Measurements from ENCODE around the gene TRAPPC5.

The TRAPPC5 gene

GRCh38 chr19:7644550-7644877 is 36.1 kb upstream of the TRAPPC5 start:
- H3K9me3 ChIP-seq, result no peaks in the 10 kb centered on the region

DNA sequence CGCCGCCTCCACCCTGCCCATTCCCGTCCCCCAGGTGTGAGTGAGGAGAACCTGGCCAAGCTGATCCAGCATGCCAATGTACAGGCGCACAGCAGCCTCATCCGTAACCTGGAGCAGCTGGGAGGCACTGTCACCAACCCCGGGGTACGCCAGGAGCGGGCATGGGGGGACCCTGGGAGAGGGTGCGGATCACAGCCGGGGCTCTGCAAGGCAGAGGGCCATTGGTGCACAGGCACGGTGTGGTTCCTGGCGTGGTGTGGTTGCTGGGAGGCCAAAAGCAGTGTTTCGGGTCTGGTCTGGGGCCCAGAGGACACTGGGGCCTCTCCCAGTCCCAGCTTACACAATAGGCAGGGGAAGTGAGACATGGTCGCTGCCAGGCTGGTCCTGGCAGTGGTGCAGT is 35.5 kb upstream of the TRAPPC5 start:
- H3K4me3 ChIP-seq (ENCODE audit: low read depth in 1 of 2, low read length in 1 of 2), result peak overlapping the region; percentile 28 to 51
- no peaks in the 10 kb centered on the region for H3K9me3 ChIP-seq
- peak overlapping the region; percentile 78 for H3K27ac ChIP-seq
- H3K27me3 ChIP-seq, result no peaks in the 10 kb centered on the region
- peaks cover 41 to 43% of the 10 kb centered on the region in 2 experiments for H3K4me1 ChIP-seq (ENCODE audit: control insufficient read depth in 1 of 2, insufficient read depth in 1 of 2, low read depth in 1 of 2, low read length in 1 of 2)
- no peak for TF ChIP-seq CTCF (IDR thresholded peaks at IDR 0.05)
- peaks cover 80% of the 10 kb centered on the region for H3K36me3 ChIP-seq

More at GRCh38 chr19:7644550-7644877, 36.1 kb upstream of the TRAPPC5 start:
- no peak for TF ChIP-seq CTCF (IDR thresholded peaks at IDR 0.05)
- H3K4me1 ChIP-seq (ENCODE audit: control insufficient read depth in 1 of 2, insufficient read depth in 1 of 2, low read depth in 1 of 2, low read length in 1 of 2), result peaks cover 47 to 49% of the 10 kb centered on the region in 2 experiments
- peaks cover 87% of the 10 kb centered on the region for H3K36me3 ChIP-seq
- H3K27me3 ChIP-seq, result no peaks in the 10 kb centered on the region
- no peak overlapping the region for H3K4me3 ChIP-seq (ENCODE audit: low read depth in 1 of 2, low read length in 1 of 2)
- peak overlapping the region; percentile 78 for H3K27ac ChIP-seq

GRCh38 chr19:7645656-7646425 is 34.8 kb upstream of the TRAPPC5 start:
- no peaks in the 10 kb centered on the region for H3K27me3 ChIP-seq
- no peak for TF ChIP-seq CTCF (IDR thresholded peaks at IDR 0.05)
- H3K4me1 ChIP-seq (ENCODE audit: control insufficient read depth in 1 of 2, insufficient read depth in 1 of 2, low read depth in 1 of 2, low read length in 1 of 2), result peaks cover 36 to 37% of the 10 kb centered on the region in 2 experiments
- peaks cover 74% of the 10 kb centered on the region for H3K36me3 ChIP-seq
- H3K9me3 ChIP-seq, result no peaks in the 10 kb centered on the region
- peak overlapping the region; percentile 78 for H3K27ac ChIP-seq
- peak overlapping the region; percentile 28 to 51 for H3K4me3 ChIP-seq (ENCODE audit: low read depth in 1 of 2, low read length in 1 of 2)

- H3K4me3 ChIP-seq (ENCODE audit: low read depth in 1 of 2, low read length in 1 of 2), result peak overlapping the region in 1 of 2 experiments; percentile 51
- H3K4me1 ChIP-seq (ENCODE audit: control insufficient read depth in 1 of 2, insufficient read depth in 1 of 2, low read depth in 1 of 2, low read length in 1 of 2), result peaks cover 36% of the 10 kb centered on the region in 2 experiments
- no peaks in the 10 kb centered on the region for H3K9me3 ChIP-seq
- no peak for TF ChIP-seq CTCF (IDR thresholded peaks at IDR 0.05)
- peak overlapping the region; percentile 78 for H3K27ac ChIP-seq
- H3K36me3 ChIP-seq, result peaks cover 69% of the 10 kb centered on the region
- H3K27me3 ChIP-seq, result no peaks in the 10 kb centered on the region
Observed at GRCh38 chr19:7646426-7646700, 34.3 kb upstream of the TRAPPC5 start.

- peak overlapping the region; percentile 78 for H3K27ac ChIP-seq
- no peaks in the 10 kb centered on the region for H3K27me3 ChIP-seq
- no peak overlapping the region for H3K4me3 ChIP-seq (ENCODE audit: low read depth in 1 of 2, low read length in 1 of 2)
- H3K36me3 ChIP-seq, result peaks cover 61% of the 10 kb centered on the region
- H3K4me1 ChIP-seq (ENCODE audit: control insufficient read depth in 1 of 2, insufficient read depth in 1 of 2, low read depth in 1 of 2, low read length in 1 of 2), result peaks cover 40 to 42% of the 10 kb centered on the region in 2 experiments
- no peak for TF ChIP-seq CTCF (IDR thresholded peaks at IDR 0.05)
- no peaks in the 10 kb centered on the region for H3K9me3 ChIP-seq
Observed at GRCh38 chr19:7647156-7647555, 33.5 kb upstream of the TRAPPC5 start.
